Measurements from ENCODE around the gene TMEM74B. TPM values are rescaled to one million over a fixed set of nuclear protein-coding genes. Genes with fewer than 3 reads are reported as not detected.
A peak's percentile ranks its signal among the peaks of the same experiment; 100 is the strongest.

The TMEM74B gene
- total RNA-seq, 1 experiment from 2014 or later, result 8.4 TPM

GRCh38 chr20:1206366-1207148 lies 21.8 kb upstream of the TMEM74B start:
- Mint-ChIP-seq H3K36me3 (no peaks in the 10 kb centered on the region), H3K27me3 (ENCODE audit: low read depth) (peaks cover 8% of the 10 kb centered on the region), H3K27ac (no peak overlapping the region), H3K4me3 (no peak overlapping the region), H3K4me1 (no peaks in the 10 kb centered on the region), H3K9me3 (no peaks in the 10 kb centered on the region)
- DNase-seq (ENCODE audit: low spot score) (no peak), ATAC-seq (no peak)
- ChIA-PET CTCF (no interaction called here), POLR2A (no interaction called here)
- TF ChIP-seq IRF1 (CRISPR knock-in tag; IDR thresholded peaks at IDR 0.05) (no peak), ATF2 (CRISPR knock-in tag; IDR thresholded peaks at IDR 0.05; ENCODE audit: borderline replicate concordance, low read depth) (no peak), ELF4 (CRISPR knock-in tag; IDR thresholded peaks at IDR 0.05; ENCODE audit: low read depth) (no peak), ZBTB43 (CRISPR knock-in tag; IDR thresholded peaks at IDR 0.05) (no peak), TEAD4 (CRISPR knock-in tag; IDR thresholded peaks at IDR 0.05) (no peak), PREB (CRISPR knock-in tag; IDR thresholded peaks at IDR 0.05; ENCODE audit: borderline replicate concordance) (no peak), SOX15 (CRISPR knock-in tag; IDR thresholded peaks at IDR 0.05) (no peak), NFATC4 (CRISPR knock-in tag; IDR thresholded peaks at IDR 0.05) (no peak), ZNF138 (CRISPR knock-in tag; conservative IDR thresholded peaks at IDR 0.05) (no peak), ETV6 (CRISPR knock-in tag; IDR thresholded peaks at IDR 0.05) (no peak), ZNF219 (CRISPR knock-in tag; IDR thresholded peaks at IDR 0.05; ENCODE audit: borderline replicate concordance) (no peak)

GRCh38 chr20:1205802-1206201 lies 21.0 kb upstream of the TMEM74B start:
- Mint-ChIP-seq H3K27ac (no peak overlapping the region), H3K9me3 (no peaks in the 10 kb centered on the region), H3K27me3 (ENCODE audit: low read depth) (peaks cover 3% of the 10 kb centered on the region), H3K36me3 (no peaks in the 10 kb centered on the region), H3K4me1 (no peaks in the 10 kb centered on the region), H3K4me3 (no peak overlapping the region)
- ChIA-PET CTCF (no interaction called here), POLR2A (no interaction called here)
- ATAC-seq (no peak), DNase-seq (ENCODE audit: low spot score) (no peak)
- TF ChIP-seq ZNF121 (CRISPR knock-in tag; IDR thresholded peaks at IDR 0.05) (peak; percentile 73; the same call in 1 of the 2 replicates), ZSCAN18 (CRISPR knock-in tag; IDR thresholded peaks at IDR 0.05) (no peak), CTCF (IDR thresholded peaks at IDR 0.05) (no peak)

Data from WTC11 (cell line).